GM10266 (cell line): ENCODE measurements around the gene C2orf92.

Experiments used
- DNase-seq: peaks from one replicate; pipeline ENCODE4 v3.0.0; 2012; ENCODE audit errors: extremely low spot score
- TF ChIP-seq, protein P1 (sequence below): IDR thresholded peaks from 2 replicates; pipeline ENCODE4 v1.5.1; 2012; ENCODE audit warnings: mild to moderate bottlenecking, low read depth; ENCODE audit not compliant: control insufficient read depth, insufficient read depth; ENCODE audit errors: missing control alignments

The C2orf92 gene

DNA sequence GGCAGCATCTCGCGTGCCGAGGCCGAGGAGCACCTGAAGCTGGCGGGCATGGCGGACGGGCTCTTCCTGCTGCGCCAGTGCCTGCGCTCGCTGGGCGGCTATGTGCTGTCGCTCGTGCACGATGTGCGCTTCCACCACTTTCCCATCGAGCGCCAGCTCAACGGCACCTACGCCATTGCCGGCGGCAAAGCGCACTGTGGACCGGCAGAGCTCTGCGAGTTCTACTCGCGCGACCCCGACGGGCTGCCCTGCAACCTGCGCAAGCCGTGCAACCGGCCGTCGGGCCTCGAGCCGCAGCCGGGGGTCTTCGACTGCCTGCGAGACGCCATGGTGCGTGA is 54.5 kb downstream of the C2orf92 start:
- DNase-seq = no peak
- TF ChIP-seq, protein P1, sequence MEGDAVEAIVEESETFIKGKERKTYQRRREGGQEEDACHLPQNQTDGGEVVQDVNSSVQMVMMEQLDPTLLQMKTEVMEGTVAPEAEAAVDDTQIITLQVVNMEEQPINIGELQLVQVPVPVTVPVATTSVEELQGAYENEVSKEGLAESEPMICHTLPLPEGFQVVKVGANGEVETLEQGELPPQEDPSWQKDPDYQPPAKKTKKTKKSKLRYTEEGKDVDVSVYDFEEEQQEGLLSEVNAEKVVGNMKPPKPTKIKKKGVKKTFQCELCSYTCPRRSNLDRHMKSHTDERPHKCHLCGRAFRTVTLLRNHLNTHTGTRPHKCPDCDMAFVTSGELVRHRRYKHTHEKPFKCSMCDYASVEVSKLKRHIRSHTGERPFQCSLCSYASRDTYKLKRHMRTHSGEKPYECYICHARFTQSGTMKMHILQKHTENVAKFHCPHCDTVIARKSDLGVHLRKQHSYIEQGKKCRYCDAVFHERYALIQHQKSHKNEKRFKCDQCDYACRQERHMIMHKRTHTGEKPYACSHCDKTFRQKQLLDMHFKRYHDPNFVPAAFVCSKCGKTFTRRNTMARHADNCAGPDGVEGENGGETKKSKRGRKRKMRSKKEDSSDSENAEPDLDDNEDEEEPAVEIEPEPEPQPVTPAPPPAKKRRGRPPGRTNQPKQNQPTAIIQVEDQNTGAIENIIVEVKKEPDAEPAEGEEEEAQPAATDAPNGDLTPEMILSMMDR = no peak

DNA sequence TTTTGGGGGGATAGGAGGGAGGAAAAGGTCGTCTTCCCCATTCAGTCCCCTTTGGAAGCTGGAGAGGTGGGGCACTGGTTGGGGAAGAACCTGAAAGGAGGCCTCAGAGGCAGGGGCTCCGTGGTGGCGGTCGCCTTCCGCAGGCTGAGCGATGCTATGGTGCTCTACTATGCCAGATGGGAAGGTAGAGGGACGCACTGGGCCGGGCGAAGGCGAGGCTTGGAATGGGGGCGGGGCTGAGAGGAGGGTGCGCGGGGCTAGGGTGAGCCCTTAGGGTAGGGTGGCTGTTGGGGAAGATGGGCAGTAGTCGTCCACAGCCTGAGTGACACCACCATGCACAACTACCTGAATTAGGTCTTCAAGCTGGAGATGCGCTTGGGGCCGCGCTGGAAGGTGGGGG is 55.0 kb downstream of the C2orf92 start:
- TF ChIP-seq, protein P1 = no peak
- DNase-seq = no peak

DNA sequence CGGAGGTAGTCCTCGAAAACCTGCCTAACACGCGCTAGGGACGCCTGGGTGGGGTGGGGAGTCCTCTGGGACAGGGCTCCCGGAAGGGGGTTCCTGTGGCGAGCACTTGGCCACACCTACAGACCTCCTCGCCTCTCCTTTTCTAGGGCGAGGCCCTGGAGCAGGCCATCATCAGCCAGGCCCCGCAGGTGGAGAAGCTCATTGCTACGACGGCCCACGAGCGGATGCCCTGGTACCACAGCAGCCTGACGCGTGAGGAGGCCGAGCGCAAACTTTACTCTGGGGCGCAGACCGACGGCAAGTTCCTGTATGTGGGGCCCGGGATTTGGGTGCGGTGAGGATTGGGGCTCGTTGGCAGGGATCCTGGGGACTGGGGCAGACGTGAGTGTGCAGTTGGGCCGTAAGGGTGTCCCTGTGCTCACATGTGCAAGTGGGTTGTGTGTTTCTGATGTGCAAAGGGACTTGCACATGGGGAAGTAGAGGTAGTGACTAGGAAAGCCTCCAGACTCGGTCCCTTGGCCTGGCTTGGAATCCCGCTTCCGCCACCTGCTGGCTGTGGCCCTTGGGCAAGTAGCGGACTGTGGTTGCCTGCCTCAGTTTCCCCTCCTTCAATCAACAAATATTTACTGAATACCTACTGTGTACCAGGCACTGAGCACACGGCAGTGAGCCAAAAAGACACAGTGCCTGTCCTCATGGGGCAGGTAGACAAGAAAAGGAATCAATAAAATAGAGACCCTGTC is 55.6 kb downstream of the C2orf92 start:
- no peak for DNase-seq

DNA sequence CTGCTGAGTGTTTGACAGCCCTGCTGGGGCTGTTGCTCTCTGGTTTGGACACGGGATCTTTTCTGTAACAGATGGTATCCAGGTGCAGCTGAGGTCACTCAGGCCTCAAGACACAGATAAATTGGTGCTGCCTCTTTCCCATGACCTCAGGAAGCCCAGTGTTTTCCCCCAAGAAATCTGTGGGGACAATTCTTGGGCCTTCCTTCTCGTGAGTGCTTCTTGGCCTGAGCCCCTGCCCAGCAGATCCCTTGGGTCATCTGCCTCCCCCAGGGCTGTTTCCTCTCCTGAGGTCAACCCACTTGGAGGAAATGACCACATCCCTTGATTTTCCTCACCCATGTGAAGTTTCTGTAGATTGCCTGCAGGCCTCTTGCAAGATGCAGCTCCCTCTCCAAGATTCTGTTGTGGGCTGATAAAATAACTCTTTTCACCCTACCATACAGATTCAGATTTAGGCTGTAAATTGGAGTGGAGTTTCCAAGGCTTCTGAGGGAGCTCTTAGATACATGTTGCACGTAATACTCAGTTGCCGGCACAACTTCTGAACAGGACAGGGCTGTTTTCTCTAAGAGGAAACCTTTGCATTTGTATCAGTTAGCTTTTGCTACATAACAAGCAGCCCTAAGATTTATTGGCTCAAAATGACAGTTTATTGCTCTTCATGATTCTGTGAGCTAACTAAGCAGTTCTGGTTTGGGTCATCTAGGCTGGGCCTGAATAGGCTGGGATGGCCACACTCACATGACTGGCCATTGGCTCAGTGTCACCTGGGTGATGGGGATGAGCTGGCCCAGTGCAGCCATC is 57.0 kb downstream of the C2orf92 start:
- TF ChIP-seq, protein P1 = no peak
- no peak for DNase-seq

More for the DNA sequence above, 55.6 kb downstream of the C2orf92 start:
- TF ChIP-seq, protein P1 = no peak

DNA sequence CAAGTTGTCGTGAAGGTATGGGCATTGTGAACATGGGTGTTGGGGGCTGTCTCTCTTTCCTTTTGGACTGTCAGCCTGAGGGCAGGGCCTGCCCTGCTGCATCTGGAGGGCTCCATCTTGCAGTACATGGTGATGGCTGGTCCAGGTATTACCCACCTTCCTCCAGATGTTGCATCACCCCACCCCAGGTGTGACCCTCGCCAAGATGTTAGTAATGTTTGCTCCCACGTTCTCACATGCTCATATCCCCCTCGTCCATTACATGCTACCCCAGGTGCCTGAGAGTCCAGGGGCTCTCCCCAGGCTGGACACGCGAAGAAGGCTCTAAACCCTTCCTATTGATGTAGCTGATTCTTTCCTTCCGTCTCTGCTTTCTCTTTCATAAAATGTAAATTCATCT is 57.8 kb downstream of the C2orf92 start:
- TF ChIP-seq, protein P1 = no peak
- no peak for DNase-seq

DNA sequence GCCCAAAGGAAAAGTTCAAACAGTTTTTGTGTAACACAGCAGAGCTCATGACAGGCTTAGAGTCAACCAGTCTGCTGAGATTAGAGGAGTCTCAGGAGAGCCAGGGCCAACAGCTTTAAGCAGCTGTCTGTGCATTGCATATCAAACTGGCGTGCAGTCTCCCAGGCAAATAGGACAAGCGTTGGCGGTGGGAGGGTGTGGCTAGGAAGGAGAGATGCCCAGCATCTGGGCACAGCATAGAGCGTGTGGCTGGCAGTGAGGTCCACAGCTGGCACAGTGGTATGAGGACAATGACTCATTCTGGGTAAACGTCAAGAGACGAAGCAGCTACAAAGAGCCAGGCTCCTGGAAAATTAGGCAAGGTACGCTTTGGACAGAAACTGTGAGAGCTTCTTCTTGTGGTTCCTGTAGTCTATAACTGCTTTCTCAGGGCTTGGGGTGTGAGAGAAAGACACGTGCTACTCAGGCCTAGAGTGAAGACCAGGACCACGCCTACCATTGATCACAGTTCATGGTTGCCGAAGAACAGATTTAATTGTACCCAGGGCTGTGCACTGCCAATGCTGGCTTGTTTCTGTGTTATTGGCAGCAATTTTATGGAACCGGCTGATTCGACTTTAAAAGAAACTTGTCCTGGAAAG is 58.7 kb downstream of the C2orf92 start:
- no peak for DNase-seq
- TF ChIP-seq, protein P1 = no peak
